Umbilical cord (tissue), 2 donors: ENCODE data around the gene KLHL17. TPM values are rescaled to one million over a fixed set of nuclear protein-coding genes. Genes with fewer than 3 reads are reported as not detected.
A peak's percentile ranks its signal among the peaks of the same experiment; 100 is the strongest.

Source experiments
- DNase-seq: peaks from one replicate; pipeline ENCODE4 v3.0.0-alpha.2; 2015; ENCODE audit warnings: low spot score
- total RNA-seq: library from RNA; depleted of rRNA; stranded (reverse); fragments of >200 nt; gene quantifications from one replicate; pipeline ENCODE4 v1.2.3, GENCODE V29; 2014; ENCODE audit warnings: low replicate concordance; ENCODE audit not compliant: insufficient read depth

Gene KLHL17
- total RNA-seq, 1 donor from 2014 or later: 3.4 TPM

DNA sequence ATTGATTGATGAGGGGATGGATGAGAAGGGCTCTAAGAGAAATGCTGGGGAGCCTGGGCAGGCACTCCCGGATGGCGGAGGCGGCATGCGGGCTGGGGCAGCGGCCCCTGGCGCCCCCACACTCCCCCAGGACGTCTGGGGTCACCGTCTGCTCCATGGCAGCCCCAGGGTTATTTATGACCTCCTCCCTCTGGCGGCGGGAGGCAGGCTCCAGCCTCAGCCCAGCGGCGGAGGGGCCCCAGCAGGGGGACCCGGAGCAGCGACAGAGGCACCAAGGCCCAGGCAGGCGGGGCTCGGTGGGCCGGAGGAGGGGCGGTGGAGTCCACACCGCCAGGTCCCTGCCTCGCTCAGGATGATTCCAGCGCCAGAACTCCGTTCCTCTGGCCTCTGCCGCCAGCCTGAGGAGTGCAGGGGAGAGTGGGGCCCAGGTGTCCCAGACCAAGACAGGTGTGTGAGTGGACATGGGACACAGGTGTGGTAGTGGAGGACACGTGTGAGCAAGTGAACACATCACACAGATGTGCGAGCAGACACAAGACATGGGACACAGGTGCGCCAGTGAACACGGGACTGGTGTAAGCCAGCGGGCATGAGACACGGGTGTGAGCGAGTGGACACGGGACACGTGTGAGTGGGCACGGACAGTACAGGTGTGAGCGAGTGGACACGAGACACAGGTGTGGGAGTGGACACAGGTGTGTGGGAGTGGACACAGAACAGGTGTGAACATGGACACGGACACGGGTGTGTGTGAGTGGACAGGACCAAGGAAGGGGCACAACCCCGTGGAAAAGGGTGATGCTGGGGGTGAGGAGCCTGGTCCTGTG, 39.2 kb upstream of the KLHL17 start:
- DNase-seq: peak; percentile 86

- DNase-seq: peak; percentile 82
Observed at GRCh38 chr1:923131-923990, 37.0 kb upstream of the KLHL17 start, which contains the start of gene SAMD11. SAMD11 (plus strand) TSS chr1:923923; CDS start chr1:924432, 509 bp downstream.

DNA sequence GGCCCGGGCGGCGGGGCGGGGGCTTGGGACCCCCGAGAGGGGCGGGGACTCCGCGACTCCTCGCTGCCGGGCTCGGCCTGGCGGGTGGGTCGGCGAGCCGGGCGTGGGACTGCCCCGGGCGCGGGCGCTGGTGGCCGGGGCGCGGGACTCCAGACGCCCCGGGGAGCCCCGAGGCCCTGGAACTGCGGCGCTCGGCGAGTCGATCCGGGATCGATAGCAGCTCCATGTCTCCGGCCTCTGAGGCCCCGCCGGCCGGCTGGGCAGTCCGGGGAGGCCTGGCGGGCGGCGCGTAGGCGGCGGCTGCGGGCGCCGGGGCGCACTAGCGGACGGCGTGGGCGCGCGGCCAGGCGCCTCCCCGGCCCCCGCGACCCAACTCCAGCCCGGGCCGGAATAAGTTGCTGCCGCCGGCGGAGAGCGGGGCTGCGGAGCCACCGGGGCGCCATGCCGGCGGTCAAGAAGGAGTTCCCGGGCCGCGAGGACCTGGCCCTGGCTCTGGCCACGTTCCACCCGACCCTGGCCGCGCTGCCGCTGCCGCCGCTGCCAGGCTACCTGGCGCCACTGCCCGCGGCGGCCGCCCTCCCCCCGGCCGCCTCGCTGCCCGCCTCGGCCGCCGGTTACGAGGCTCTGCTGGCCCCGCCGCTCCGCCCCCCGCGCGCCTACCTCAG, 36.3 kb upstream of the KLHL17 start:
- DNase-seq: no peak

DNA sequence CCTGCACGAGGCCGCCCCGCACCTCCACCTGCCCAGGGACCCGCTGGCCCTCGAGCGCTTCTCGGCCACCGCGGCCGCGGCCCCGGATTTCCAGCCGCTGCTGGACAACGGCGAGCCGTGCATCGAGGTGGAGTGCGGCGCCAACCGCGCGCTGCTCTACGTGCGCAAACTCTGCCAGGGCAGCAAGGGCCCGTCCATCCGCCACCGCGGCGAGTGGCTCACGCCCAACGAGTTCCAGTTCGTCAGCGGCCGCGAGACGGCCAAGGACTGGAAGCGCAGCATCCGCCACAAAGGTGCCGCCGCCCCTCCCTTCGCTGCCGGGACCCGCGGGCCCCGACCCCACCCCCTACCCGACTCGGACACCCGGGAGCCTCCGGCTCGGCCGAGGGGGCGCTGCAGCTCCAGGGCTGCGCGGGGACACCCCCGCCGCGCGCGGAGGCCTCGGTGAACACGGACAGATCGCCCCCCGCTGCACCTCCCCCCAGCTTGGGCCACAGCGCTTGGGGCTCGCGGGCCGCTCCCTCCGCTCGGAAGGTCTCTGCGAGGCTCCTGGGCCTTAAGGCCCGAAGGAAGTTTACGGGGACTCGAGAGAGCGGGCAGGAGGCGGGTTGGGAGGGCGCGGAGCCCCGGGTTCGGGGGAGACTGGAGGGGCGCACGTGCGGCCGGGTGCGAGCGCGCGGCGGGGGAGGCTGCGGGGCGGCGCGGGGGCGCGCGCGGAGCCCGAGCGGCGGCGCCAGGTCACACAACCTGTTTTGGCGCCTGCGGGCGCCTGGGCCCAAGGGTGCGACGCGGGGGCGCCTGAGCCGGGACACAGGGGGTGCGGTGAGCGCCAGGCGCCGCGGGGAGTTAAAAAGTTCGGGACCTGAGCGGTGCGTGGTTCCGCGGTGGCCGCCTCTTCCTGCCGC, 35.5 kb upstream of the KLHL17 start:
- no peak for DNase-seq

DNA sequence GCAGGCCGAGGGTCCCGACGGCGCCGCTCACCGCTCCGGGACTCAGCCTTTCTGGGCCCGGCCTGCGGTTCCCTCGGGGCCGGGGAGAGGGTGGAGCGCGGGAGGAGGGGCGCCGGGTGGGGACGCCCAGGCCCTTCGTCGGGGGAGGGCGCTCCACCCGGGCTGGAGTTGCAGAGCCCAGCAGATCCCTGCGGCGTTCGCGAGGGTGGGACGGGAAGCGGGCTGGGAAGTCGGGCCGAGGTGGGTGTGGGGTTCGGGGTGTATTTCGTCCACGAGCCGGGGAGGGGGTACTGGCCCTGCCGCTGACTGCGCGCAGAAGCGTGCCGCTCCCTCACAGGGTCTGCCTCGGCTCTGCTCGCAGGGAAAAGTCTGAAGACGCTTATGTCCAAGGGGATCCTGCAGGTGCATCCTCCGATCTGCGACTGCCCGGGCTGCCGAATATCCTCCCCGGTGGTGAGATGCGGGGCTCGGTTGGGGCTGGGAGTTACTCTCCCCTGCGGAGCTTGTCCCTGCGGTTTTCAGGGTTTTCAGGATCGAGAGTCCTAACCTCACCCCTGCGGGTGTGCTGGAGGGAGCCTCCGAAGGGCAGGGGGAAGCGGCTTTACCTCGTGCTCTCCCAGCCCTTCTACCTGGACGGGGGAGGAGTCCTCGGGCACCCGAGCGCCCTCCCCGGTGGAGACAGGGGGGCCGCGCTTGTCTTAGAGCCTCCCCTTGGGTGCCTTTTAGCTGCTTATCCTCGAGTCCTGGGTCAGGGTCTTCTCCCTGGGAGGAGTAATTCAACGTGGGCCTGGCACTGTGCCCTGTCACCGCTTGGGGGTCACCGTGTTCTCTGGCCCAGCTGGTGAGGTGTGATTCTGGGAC, 34.6 kb upstream of the KLHL17 start:
- peak; percentile 69 for DNase-seq

DNA sequence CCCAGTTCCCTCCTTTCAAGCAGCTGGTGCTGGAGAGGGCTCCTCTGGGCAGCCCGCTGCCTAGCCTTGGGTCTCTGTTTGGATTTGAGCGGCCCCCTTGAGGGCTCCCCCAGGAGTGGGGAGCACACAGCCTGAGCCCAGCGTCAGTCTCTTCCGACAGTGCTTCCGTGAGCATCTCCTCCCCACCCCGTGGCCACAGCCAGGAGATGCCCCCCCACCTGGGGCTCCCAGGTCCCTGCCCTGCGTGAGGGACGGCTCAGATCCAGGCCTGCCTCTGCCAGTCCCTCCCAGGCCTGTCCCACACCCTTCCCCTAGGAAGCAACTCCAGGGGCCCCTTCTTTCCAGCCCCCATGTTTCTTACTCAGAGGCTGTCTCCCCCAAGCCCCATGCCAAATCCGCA, 33.1 kb upstream of the KLHL17 start:
- no peak for DNase-seq

- DNase-seq: peak; percentile 56
Observed at GRCh38 chr1:927748-928147, 32.6 kb upstream of the KLHL17 start.

DNA sequence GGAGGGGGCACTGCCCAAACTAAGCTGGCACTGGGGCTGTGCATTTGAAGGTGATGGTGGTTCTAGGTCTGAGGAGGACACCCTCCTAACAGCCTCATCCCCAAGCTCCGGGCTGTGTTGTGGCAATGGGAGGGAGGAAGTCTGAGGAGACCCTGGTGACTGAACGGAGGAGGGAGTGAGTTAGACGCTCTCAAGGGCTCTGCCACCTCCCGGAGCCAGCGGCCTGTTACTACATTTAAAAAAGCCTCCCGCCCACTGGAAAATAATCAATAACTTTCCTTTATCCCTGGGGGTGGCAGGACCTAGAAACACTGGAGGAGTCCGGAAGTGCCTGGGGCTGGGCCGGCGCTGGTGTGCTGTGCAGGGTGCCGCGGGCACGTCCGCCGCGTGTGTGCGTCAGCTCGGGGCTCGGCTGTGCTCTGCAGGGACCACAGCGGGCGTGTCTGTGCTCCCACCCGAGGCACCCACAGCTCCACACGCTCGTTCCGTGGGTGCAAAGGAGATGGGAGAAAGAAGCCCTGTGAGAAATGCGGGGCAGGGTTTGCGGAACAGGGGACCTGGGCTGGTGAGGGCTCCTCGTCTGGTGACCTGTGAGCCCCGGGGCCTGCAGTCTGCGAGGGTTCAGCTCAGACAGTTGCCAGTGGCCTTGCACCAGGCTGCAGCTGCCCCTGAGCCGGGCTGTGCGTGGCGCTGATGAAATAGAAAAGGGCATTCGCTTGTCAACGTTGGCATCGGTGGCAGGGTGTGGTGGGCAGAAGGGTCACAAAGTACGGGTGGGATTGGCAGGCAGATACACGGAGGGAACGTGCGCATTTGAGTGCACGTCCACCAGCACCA, 31.3 kb upstream of the KLHL17 start:
- DNase-seq: no peak

- DNase-seq: no peak
Observed at GRCh38 chr1:929712-930632, 30.4 kb upstream of the KLHL17 start.

DNA sequence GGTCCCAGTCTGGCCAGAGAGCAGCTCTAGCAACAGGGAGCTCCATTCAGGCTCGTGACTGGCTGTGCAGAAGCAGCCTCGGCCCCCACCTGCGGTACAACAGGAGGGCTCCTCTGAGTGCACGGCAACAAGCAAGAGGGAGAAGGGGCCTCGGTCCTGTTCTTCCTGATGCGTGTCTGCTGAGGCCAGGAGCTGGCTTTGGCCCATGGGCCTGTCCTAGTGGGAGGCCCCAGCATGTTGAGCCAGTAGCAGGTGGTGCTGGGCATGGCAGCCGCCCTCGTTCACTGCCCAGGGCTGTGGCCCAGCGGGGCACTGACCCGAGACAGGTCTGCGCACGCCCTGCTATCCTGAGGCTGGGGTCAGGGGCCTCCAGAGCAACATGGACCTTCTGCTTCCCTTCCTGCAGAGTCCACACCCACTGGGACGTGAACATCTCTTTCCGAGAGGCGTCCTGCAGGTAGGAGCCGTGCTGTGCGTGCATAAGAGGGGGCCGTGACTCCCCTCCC, 29.7 kb upstream of the KLHL17 start:
- no peak for DNase-seq

DNA sequence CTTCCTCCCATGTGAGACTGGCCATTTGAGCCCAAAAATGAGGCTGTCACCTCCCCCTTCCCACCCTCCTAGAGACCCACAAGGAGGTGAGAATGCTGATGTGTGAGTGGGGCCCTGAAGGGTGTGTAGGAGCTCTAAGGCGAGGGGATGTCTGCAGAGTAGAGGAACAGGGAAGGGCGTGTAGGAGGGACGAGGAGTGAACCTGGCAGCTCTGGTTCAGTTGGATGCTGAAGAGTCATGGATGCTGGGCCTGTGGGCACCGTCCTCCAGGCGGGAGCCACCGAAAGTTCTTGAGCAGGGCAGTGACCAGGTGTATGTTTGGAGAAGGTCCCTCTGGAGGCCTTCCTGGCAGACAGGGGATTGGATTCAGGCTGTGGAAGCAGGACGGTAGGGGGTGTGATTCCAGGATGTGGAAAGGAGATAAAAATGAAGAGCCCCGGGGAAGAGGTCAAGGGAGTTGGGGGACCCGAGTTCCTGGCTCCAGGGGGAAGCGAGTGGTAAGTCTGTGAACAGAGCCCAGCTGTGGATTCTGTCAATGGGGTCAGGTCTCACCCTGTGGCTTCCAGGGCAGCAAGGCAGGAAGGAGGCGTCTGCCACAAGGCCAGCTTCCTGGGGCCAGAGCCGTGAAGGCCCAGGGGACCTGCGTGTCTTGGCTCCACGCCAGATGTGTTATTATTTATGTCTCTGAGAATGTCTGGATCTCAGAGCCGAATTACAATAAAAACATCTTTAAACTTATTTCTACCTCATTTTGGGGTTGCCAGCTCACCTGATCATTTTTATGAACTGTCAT, 28.8 kb upstream of the KLHL17 start:
- no peak for DNase-seq

GRCh38 chr1:932173-932510, 28.2 kb upstream of the KLHL17 start:
- DNase-seq: no peak

GRCh38 chr1:932776-933602, 27.4 kb upstream of the KLHL17 start:
- DNase-seq: no peak

DNA sequence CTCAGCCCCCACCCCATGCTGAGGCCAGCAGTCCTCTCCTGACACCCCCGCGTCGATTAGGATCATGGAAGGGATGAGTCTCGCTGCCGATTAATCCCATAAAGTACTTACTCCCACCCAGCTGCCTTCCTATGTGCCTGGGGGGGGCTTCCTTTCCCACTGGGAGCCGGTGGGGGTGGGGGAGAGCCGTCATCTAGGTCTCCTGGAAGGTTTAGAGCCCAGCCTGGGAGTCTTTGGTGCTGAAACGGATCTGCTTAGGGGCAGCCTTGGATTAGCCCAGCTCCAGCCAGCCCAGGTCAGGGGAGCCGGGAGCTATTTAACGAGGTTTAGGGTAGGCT, 26.8 kb upstream of the KLHL17 start:
- DNase-seq: no peak

DNA sequence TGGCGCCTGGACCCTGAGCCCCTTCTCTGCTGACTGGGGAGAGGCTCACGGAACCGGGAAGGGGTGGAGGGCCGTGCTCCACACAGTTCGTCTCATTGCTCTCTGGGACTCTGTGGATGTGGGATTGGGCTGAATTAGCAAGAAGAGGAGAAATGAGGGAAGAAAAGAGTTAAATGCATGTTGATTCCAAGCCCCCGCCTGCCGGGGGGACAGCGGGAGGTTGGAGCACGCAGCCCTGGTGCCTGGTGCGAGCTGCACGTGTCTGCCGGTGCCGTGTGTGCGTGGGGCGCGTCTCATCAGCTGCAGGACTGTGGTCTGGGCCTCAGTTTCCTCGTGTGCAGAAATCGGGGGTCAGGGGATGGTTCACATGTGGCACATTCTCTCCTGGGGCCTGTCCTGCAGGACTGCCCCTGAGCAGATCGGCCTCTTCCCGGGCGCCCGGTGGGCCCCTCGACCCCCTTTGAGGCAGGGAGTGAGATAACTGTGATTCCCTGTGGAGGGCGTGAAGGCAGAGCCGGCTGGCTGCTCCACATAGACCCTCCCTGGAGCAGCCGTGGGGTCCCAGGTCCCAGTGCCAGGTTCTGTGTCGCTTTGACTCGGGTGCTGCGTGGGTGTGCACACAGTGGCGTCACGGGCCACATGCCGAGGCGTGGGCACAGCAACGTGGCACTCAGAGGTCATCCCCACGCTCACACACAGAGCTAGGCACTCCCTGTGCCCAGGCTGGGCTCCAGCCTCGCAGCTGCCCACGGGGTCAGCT, 25.2 kb upstream of the KLHL17 start:
- DNase-seq: no peak
